Transverse colon (tissue), 4 donors: Measurements from ENCODE around the gene KDM5A.

Experiments used
- CTCF ChIP-seq, 5 experiments: fragments of 200-600 bp in 3 of 5; fragments of 450-650 bp in 2 of 5; sonication (generic) in 3 of 5; IDR thresholded peaks; 1 replicate in 2 of 5; 2 replicates in 3 of 5; pipeline ENCODE4 v1.5.1; 2016 to 2017; ENCODE audit warnings: antibody characterized with exemption in 5 of 5, inconsistent platforms in 3 of 5, mild to moderate bottlenecking in 2 of 5, moderate library complexity in 1 of 5
- POLR2A ChIP-seq: fragments of 450-650 bp; IDR thresholded peaks from one replicate; pipeline ENCODE4 v1.6.1; 2016; ENCODE audit warnings: antibody characterized with exemption, mild to moderate bottlenecking, moderate library complexity
- POLR2AphosphoS5 ChIP-seq, 3 donors: sonication (generic); formaldehyde crosslinking; IDR thresholded peaks; one replicate each; pipeline ENCODE4 v1.6.1; 2016; ENCODE audit warnings: antibody characterized with exemption in 3 of 3

DNA sequence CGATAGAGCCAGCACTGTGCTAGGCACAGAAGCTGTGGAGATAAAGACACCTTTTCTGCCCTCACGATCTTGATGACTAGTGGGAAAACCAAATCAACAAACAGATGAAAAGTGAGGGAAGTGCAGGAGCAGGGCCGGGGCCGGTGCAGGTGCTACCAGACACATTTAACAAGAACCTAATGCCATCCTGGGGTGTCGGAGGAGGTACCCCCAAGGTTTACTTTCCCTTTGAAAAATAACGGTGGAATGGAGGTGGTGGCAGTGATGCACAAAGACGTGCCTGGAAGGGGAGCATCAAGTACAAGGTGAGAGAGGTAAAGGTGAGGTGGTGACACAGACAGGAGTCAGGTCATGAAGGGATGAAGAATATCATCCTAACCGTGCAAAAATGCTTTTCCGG lies 148.6 kb downstream of the KDM5A start:
- TF ChIP-seq POLR2A: no peak
- no peak for TF ChIP-seq CTCF (IDR thresholded peaks at IDR 0.05)
- no peak for TF ChIP-seq POLR2AphosphoS5 (IDR thresholded peaks at IDR 0.05)
